HG03571 (cell line): ENCODE data around the gene FAM193B.
A peak's percentile ranks its signal among the peaks of the same experiment; 100 is the strongest.

Experiments
- ATAC-seq: cut with Tn5 transposase; IDR thresholded peaks from one replicate; pipeline ENCODE4 v1.9.1; 2021; ENCODE audit not compliant: unreplicated experiment

FAM193B gene

GRCh38 chr5:177472460-177473442 lies 81.6 kb downstream of the FAM193B start:
- peak; percentile 47 for ATAC-seq

GRCh38 chr5:177471610-177472356 lies 82.6 kb downstream of the FAM193B start:
- ATAC-seq = no peak

- ATAC-seq = no peak
These were observed 83.4 kb downstream of the FAM193B start for GRCh38 chr5:177470759-177471536.
